Suprapubic skin (tissue), 3 donors: ENCODE data around the gene ZNF860.

Experiments
- POLR2A ChIP-seq, 2 donors: fragments of 450-650 bp; IDR thresholded peaks; one replicate each; pipeline ENCODE4 v1.6.1; 2017; ENCODE audit warnings: antibody characterized with exemption in 2 of 2, mild to moderate bottlenecking in 2 of 2, moderate library complexity in 2 of 2
- TF ChIP-seq, protein P1 (sequence below), 2 donors: fragments of 200-600 bp in 1 of 2; fragments of 450-650 bp in 1 of 2; sonication (generic) in 1 of 2; IDR thresholded peaks; one replicate each; pipeline ENCODE4 v1.5.1; 2016 to 2019; ENCODE audit warnings: antibody characterized with exemption in 2 of 2, mild to moderate bottlenecking in 1 of 2, moderate library complexity in 1 of 2

DNA sequence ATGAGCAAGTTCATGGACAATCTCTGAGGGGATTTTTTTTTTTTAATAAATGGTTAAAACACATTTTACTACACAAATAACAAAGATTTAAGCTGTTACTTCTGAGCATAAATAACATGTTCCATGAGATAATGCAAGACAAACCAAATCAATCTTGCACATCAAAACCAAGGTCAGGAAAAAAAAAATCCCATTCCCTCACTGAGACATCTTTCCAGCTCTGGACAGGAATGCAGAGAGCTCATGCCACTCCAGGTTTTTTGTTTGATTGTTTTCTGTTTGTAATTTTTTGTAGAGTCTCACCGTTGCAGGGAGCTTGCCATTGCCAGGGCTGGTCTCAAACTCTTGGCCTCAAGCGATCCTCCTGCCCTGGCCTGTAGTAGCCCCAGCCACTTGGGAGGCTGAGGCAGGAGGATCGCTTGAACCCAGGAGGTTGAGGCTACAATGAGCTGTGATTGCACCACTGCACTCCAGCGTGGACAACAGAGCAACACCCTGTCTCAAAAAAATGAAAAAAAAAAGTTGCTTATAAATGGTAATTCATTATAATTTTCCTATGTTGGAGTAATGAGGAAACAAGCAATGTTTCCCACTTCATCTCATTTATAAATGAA is 14.5 kb upstream of the ZNF860 start:
- TF ChIP-seq POLR2A (IDR thresholded peaks at IDR 0.05): no peak
- TF ChIP-seq, protein P1, sequence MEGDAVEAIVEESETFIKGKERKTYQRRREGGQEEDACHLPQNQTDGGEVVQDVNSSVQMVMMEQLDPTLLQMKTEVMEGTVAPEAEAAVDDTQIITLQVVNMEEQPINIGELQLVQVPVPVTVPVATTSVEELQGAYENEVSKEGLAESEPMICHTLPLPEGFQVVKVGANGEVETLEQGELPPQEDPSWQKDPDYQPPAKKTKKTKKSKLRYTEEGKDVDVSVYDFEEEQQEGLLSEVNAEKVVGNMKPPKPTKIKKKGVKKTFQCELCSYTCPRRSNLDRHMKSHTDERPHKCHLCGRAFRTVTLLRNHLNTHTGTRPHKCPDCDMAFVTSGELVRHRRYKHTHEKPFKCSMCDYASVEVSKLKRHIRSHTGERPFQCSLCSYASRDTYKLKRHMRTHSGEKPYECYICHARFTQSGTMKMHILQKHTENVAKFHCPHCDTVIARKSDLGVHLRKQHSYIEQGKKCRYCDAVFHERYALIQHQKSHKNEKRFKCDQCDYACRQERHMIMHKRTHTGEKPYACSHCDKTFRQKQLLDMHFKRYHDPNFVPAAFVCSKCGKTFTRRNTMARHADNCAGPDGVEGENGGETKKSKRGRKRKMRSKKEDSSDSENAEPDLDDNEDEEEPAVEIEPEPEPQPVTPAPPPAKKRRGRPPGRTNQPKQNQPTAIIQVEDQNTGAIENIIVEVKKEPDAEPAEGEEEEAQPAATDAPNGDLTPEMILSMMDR (IDR thresholded peaks at IDR 0.05): no peak
